ENCODE measurements around the gene YPEL1.

The YPEL1 gene

DNA sequence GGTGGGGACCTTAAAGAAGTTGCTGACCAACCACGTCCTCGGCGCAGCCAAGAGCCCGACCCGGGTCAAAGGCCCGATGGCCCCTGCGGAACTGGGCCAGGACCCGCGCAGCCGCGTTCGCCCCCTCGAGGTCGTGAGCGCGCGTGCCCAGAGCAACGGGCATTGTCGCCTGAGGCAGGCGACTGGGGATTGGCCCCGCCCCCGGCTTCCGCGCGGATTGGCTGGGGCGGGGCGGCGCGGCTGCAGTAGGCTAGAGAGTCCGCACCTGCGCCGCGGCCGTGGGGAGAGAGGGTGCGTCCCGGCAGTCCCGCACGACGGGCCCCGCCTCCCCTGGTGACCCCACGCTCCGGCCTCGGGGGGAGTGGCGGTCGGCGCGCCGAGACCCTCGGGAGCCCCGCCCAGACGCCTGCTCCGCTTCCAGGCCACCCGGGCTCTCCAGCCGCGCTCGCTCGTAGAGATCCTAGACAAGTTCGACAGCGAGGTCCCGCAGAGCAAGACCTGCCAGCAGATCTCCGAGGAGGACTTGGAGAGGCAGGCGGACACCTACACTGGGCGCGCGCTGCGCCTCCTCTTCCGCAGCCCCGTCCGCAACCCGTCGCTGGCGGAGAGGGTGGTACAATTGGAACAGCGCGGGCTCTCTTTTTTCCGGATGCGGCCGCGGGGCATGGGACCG is 78.1 kb downstream of the YPEL1 start:
- no peak for DNase-seq (ENCODE audit: low read depth in 2 of 2)

DNA sequence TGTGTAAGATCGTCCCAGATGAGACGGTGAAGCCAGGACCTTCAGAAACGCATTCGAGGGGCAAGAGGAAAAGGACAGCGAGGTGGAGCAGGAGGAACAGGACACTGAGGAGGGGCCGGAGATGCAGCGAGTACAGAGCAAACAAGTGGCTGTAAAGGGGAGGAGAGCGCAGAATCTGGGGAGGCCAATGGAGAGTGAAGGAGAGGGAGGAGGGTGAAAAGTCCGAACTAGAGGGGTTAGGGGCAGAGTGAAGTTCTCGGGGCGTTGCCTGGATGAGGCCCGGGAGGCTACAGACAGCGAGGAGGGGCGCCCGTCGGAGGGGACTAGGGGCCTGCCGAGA is 78.6 kb downstream of the YPEL1 start:
- no peak for DNase-seq (ENCODE audit: low read depth in 2 of 2)

DNA sequence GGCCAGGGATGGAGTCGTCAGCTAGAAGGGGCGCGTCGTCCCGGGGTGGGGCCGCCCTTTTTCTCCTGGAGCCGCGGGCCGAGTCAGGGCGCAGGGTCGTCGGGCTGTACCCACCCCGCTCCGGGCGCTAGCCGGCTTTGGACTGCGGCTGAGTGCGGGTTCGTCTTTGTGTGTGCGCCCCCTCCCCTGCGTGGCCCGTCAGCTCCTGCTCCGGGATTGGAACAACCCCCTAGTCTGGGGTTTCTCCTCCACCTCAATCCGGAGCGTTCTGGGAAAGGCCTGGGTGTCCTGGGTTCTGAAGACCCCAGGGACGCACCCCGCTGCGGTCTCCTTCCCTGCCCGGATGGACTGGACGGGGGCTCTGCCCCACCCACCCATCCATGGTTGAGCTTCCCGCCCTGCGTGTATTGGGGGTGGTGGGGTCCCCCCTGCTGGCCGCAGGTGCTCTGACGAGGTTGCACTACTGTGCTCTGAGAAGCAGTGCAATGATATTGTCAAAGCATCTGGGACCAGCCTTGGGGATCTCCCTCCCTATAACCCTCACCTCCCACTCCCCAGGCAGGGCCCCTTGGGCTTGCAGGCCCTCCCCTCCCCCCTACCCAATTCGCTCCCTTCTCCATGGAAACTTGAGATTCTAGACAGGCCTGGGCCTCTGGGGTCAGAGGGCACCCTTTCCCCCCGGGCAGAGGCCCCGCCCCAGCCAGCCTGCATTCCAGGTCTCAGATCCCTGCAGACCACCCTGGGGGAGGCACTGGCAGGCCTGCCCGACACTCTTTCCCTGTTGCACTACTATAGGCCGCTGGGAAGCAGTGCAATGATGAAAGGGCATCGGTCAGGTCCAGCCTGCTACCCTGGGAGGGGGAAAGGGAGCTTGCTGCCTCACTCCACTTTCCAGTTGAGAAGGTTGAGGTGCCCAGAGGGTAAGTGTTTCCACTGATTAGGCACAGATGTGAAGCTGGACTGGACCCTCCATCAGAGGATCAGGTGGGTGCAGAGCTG is 82.7 kb downstream of the YPEL1 start:
- no peak for DNase-seq (ENCODE audit: low read depth in 2 of 2)

DNA sequence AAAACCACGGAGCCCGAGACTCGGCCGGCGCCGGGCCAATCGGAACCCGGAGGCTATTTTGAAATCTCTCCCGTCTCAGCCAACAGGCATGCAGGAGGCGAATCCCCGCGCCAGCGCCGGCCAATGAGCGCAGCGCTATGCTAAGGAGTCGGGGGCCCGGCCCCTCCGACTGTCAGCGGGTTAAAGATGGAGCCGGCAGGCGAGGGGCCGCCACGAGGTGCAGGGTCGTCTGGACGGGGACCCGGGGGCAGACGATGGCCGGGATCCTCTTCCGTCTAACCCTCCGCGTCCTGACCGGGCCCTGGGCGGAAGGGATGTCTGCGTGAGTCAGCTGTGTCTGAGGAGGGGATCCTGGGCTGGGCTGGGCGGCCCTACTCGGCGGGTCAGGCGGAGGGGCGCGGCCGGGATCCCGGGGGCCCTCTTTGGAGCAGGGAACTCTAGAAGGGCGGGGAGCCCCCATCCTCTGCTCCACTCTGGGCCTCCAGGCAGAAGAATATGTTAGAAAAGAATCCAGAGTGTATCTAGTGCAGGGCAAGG is 83.5 kb downstream of the YPEL1 start:
- peak; percentile 70 for DNase-seq (ENCODE audit: low read depth in 2 of 2)

DNA sequence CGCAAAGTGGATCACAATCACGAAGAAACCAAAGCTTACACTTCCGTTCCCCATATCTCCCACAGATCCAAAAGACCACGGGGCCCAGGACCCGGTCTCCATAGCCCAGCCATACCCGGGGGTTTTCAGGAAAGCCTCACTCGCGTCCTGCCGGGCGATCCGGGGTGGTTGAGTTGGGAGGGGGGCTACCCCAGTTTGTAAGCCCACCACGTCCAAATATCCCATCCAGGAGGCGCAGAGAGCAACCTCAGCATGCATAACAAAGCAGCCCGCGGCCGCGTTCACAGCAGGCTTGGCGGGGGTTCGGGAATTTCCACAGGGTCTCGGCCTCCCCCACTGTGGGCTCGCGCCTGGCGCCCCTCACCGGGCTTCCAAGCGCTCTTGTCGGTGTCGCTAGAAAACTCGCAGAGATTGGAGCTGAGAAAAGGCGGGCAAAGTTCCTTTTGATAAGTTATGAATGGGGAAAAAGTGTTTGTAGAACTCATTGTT is 84.0 kb downstream of the YPEL1 start:
- DNase-seq (ENCODE audit: low read depth in 2 of 2): no peak

DNA sequence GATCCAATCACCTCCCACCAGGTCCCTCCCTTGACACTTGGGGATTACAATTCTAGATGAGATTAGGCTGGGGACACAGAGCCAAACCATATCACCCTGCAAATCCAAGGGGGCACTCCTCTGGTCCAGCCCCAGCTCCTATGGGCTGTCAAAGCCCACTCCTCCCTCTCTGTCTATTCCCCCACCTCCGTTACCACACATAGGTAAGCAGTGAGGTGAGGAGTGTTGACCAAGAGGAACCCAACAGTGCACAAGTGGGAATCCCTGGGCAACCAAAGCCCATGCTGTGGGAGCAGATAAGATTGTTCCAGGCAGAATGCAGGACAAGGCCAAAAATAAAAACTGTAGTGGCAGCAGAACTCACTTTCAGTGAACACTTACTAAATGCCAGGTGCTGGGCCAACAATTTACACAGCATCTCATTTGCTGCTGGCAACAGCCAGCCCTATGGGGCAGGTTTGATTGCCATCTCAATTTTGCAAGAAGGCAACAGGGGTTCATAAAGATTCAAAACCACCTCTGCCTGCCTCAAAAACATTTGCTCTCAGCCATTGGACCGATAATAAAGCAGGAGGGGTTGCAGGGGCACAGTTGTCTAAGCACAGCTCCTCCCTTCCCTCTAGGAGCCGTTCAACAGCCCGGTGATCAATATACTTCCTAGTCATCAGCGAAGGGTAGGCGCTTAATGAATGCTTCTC is 84.6 kb downstream of the YPEL1 start:
- no peak for DNase-seq (ENCODE audit: low read depth in 2 of 2)

DNA sequence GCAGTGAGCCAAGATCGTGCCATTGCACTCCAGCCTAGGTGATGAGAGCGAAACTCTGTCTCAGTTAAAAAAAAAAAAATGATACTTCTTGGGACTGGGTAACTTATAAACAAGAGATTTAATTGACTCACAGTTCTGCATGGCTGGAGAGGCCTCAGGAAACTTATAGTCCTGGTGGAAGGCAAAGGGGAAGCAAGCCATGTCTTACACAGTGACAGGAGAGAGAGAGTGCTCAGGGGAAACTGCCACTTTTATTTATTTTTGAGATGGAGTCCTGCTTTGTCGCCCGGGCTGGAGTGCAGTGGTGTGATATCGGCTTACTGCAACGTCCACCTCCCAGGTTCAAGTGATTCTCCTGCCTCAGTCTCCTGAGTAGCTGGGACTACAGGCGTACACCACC is 85.3 kb downstream of the YPEL1 start:
- no peak for DNase-seq (ENCODE audit: low read depth in 2 of 2)

Measured in fibroblast of skin of left quadriceps (primary cell).